ENCODE measurements around the gene LYPD8. TPM values are rescaled to one million over a fixed set of nuclear protein-coding genes. Genes with fewer than 3 reads are reported as not detected.

Gene LYPD8
- total RNA-seq, 1 experiment from 2014 or later: not detected

DNA sequence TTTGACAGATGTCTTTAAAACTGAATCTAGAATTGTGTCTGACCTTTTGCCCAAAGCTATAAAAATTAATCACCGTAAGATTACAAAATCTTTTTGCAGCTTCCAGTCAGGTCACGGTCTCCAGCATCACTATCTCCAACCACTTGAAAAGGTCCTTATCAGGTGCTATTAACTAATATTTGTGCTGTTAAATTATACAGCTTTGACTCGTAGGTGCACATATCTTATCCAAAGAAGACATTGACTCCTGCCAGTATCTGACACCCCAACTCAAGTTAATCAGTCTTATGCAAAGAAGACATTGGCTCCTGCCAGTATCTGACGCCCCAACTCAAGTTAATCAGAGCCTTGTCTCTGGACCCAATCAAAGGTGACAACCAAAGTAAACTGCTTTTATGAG lies 19.9 kb upstream of the LYPD8 start:
- intact Hi-C loops (cut with micrococcal nuclease): no loop called here
- TF ChIP-seq, protein P1, sequence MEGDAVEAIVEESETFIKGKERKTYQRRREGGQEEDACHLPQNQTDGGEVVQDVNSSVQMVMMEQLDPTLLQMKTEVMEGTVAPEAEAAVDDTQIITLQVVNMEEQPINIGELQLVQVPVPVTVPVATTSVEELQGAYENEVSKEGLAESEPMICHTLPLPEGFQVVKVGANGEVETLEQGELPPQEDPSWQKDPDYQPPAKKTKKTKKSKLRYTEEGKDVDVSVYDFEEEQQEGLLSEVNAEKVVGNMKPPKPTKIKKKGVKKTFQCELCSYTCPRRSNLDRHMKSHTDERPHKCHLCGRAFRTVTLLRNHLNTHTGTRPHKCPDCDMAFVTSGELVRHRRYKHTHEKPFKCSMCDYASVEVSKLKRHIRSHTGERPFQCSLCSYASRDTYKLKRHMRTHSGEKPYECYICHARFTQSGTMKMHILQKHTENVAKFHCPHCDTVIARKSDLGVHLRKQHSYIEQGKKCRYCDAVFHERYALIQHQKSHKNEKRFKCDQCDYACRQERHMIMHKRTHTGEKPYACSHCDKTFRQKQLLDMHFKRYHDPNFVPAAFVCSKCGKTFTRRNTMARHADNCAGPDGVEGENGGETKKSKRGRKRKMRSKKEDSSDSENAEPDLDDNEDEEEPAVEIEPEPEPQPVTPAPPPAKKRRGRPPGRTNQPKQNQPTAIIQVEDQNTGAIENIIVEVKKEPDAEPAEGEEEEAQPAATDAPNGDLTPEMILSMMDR (IDR thresholded peaks at IDR 0.05; ENCODE audit: unreplicated experiment): no peak
- CTCF ChIA-PET: interaction anchor here (0.6 kb wide), 1 partner anchor 38 kb away, joined by 4 read pairs; no protein-coding TSS in a partner anchor
- no peaks in the 10 kb centered on the region for H3K27me3 Mint-ChIP-seq (ENCODE audit: insufficient read depth, unreplicated experiment)
- POLR2A ChIA-PET: no interaction called here
- H3K4me3 Mint-ChIP-seq (ENCODE audit: unreplicated experiment): no peak overlapping the region
- peaks cover 11% of the 10 kb centered on the region for H3K9me3 Mint-ChIP-seq (ENCODE audit: unreplicated experiment)
- no peaks in the 10 kb centered on the region for H3K4me1 Mint-ChIP-seq (ENCODE audit: insufficient read depth, unreplicated experiment)
- BruUV-seq (replicated peaks): no TSS peak
- DNase-seq (ENCODE audit: unreplicated experiment): no peak
- no peak overlapping the region for H3K27ac Mint-ChIP-seq (ENCODE audit: low read depth, unreplicated experiment)
- no peaks in the 10 kb centered on the region for H3K36me3 Mint-ChIP-seq (ENCODE audit: insufficient read depth, unreplicated experiment)

DNA sequence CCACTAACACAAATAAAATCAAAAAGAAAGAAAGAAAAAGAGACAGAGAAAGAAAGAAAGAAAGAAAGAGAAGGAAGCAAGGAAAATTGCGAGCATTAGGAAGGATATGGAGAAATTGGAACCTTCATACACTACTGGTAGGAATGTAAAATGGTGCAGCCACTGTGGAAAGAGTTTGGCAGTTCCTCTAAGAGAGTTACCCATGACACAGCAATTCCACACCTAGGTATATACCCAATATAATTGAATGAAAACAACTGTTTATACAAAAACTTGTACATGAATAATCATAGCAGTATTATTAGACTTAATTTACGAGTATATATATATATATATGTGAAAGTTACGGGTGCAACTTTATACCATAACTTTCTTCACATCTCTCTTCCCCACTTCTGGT lies 4.1 kb upstream of the LYPD8 start:
- Mint-ChIP-seq H3K4me3 (ENCODE audit: unreplicated experiment) (no peak overlapping the region), H3K27ac (ENCODE audit: low read depth, unreplicated experiment) (no peak overlapping the region), H3K36me3 (ENCODE audit: insufficient read depth, unreplicated experiment) (no peaks in the 10 kb centered on the region), H3K27me3 (ENCODE audit: insufficient read depth, unreplicated experiment) (peaks cover 12% of the 10 kb centered on the region), H3K9me3 (ENCODE audit: unreplicated experiment) (peaks cover 14% of the 10 kb centered on the region), H3K4me1 (ENCODE audit: insufficient read depth, unreplicated experiment) (no peaks in the 10 kb centered on the region)
- intact Hi-C loops (cut with micrococcal nuclease): no loop called here
- ChIA-PET CTCF (interaction anchor here (1.0 kb wide), 2 partner anchors 9 to 56 kb away, joined by 3 to 4 read pairs; no protein-coding TSS in a partner anchor), POLR2A (interaction anchor here (1.2 kb wide), 1 partner anchor 42 kb away, joined by 5 read pairs; no protein-coding TSS in a partner anchor)
- TF ChIP-seq, protein P1 (IDR thresholded peaks at IDR 0.05; ENCODE audit: unreplicated experiment): no peak
- DNase-seq (ENCODE audit: unreplicated experiment): no peak
- BruUV-seq (replicated peaks): no TSS peak

DNA sequence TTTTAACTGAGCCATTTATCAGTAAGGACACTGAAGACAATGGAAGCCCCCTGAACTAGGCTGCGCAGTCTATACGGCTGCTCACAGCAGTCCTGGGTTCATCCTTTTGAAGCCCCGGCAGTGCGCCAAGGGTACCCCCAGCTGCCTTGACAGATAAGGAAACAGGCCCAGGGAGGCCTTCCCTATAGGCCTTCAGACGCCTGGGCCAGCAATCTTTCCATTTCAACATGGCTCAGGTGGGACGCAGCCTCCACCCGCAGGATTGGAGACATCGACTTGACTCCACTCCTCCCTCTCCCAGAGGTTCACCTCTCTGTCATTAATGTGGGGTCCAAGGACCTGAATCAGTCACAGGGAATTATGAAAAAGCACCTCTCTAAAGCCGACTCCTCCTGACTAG lies 2.8 kb upstream of the LYPD8 start:
- Mint-ChIP-seq H3K9me3 (ENCODE audit: unreplicated experiment) (peaks cover 9% of the 10 kb centered on the region), H3K27me3 (ENCODE audit: insufficient read depth, unreplicated experiment) (peaks cover 11% of the 10 kb centered on the region), H3K4me3 (ENCODE audit: unreplicated experiment) (no peak overlapping the region), H3K27ac (ENCODE audit: low read depth, unreplicated experiment) (no peak overlapping the region), H3K36me3 (ENCODE audit: insufficient read depth, unreplicated experiment) (no peaks in the 10 kb centered on the region), H3K4me1 (ENCODE audit: insufficient read depth, unreplicated experiment) (no peaks in the 10 kb centered on the region)
- BruUV-seq (replicated peaks): no TSS peak
- intact Hi-C loops (cut with micrococcal nuclease): no loop called here
- POLR2A ChIA-PET: no interaction called here
- TF ChIP-seq, protein P1 (IDR thresholded peaks at IDR 0.05; ENCODE audit: unreplicated experiment): no peak
- no peak for DNase-seq (ENCODE audit: unreplicated experiment)
- CTCF ChIA-PET: interaction anchor here (1.1 to 1.5 kb wide), 4 partner anchors 13 to 49 kb away, joined by 4 to 6 read pairs (median 5); no protein-coding TSS in a partner anchor

DNA sequence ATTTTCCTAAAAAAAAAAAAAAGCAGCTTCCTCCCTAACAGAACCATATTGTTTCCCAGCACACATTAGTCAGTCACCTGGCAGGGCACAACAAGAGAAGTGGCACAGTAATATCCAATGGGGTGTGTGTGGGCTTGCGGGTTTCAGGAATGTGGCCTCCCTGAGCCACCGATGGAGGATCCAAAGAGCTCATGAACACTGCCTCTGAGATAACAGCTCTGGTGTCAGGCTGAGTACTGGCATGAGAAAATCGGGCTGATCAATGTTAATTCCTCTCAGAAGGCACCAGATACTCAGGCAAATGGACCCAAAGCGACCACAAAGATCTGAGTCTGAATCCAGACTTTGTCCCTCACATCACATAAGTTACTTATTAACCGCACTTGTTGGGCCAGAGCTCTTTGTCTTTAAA lies 2.2 kb upstream of the LYPD8 start:
- H3K4me3 Mint-ChIP-seq (ENCODE audit: unreplicated experiment): no peak overlapping the region
- no peak overlapping the region for H3K27ac Mint-ChIP-seq (ENCODE audit: low read depth, unreplicated experiment)
- POLR2A ChIA-PET: no interaction called here
- DNase-seq (ENCODE audit: unreplicated experiment): no peak
- no peaks in the 10 kb centered on the region for H3K4me1 Mint-ChIP-seq (ENCODE audit: insufficient read depth, unreplicated experiment)
- intact Hi-C loops (cut with micrococcal nuclease): no loop called here
- no peaks in the 10 kb centered on the region for H3K36me3 Mint-ChIP-seq (ENCODE audit: insufficient read depth, unreplicated experiment)
- TF ChIP-seq, protein P1 (IDR thresholded peaks at IDR 0.05; ENCODE audit: unreplicated experiment): no peak
- no TSS peak for BruUV-seq (replicated peaks)
- peaks cover 4% of the 10 kb centered on the region for H3K9me3 Mint-ChIP-seq (ENCODE audit: unreplicated experiment)
- CTCF ChIA-PET: interaction anchor here (0.6 to 1.5 kb wide), 4 partner anchors 26 to 49 kb away, joined by 3 to 6 read pairs (median 5); no protein-coding TSS in a partner anchor
- H3K27me3 Mint-ChIP-seq (ENCODE audit: insufficient read depth, unreplicated experiment): peaks cover 5% of the 10 kb centered on the region

Data from MCF 10A (cell line).